Nephron (organoid): ENCODE data around the gene GCK.

ENCODE experiments used
- H3K27ac Mint-ChIP-seq, 3 experiments: 2 replicates each; pipeline ENCODE4 v1.8.0; 2020; ENCODE audit warnings: mixed read lengths in 3 of 3, mild to moderate bottlenecking in 2 of 3, moderate library complexity in 1 of 3
- H3K27me3 Mint-ChIP-seq: 2 replicates; pipeline ENCODE4 v1.8.0; 2021; ENCODE audit warnings: low read depth, mild to moderate bottlenecking, moderate library complexity, mixed read lengths
- H3K36me3 Mint-ChIP-seq: 2 replicates; pipeline ENCODE4 v1.8.0; 2020; ENCODE audit warnings: low read depth, mixed read lengths
- H3K4me1 Mint-ChIP-seq: 2 replicates; pipeline ENCODE4 v1.8.0; 2020; ENCODE audit warnings: mixed read lengths
- H3K4me3 Mint-ChIP-seq, 3 experiments: 2 replicates each; pipeline ENCODE4 v1.8.0; 2020; ENCODE audit warnings: mild to moderate bottlenecking in 3 of 3, mixed read lengths in 3 of 3, moderate library complexity in 2 of 3
- H3K9me3 Mint-ChIP-seq: 2 replicates; pipeline ENCODE4 v1.8.0; 2020; ENCODE audit warnings: mixed read lengths
- CTCF ChIP-seq, 3 experiments: fragments of 200-600 bp; sonication (generic); IDR thresholded peaks; one replicate each; pipeline ENCODE4 v1.5.0; 2021; ENCODE audit warnings: antibody characterized with exemption in 3 of 3; ENCODE audit not compliant: unreplicated experiment in 3 of 3

Gene GCK

GRCh38 chr7:44196450-44196872 is 7.2 kb upstream of the GCK start:
- H3K9me3 Mint-ChIP-seq: no peaks in the 10 kb centered on the region
- H3K4me3 Mint-ChIP-seq: peak overlapping the region; percentile 40 to 69 (median 45)
- H3K4me1 Mint-ChIP-seq: peaks cover 8% of the 10 kb centered on the region
- peak; percentile 68 to 72 (median 69) for TF ChIP-seq CTCF (IDR thresholded peaks at IDR 0.05; ENCODE audit: unreplicated experiment in 3 of 3)
- H3K27ac Mint-ChIP-seq: peak overlapping the region; percentile 6 to 79 (median 31)
- H3K27me3 Mint-ChIP-seq: peaks cover 3% of the 10 kb centered on the region
- no peaks in the 10 kb centered on the region for H3K36me3 Mint-ChIP-seq

DNA sequence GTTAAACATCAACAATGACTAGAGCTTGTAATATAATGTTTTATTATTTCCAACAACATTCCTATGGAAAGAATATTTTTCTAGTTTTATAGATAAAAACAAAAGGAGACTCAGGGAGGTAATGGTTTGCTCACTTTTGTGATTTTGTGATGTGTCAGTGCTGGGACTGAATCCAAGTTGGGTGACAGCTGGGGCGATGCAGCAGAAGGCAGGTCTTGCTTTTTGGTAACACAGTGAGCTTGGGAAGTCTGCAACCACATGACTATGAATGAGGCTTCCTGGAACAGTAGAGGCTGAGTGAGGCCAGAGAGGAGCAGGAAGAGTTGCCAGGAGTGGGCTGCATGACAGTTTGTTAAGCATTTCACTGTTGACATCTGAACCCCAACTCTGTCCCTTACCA is 6.7 kb upstream of the GCK start:
- Mint-ChIP-seq H3K9me3 (no peaks in the 10 kb centered on the region), H3K4me1 (peaks cover 6% of the 10 kb centered on the region), H3K27me3 (peaks cover 3% of the 10 kb centered on the region), H3K36me3 (no peaks in the 10 kb centered on the region), H3K27ac (peak overlapping the region in 1 of 3 experiments; percentile 31), H3K4me3 (no peak overlapping the region)
- no peak for TF ChIP-seq CTCF (IDR thresholded peaks at IDR 0.05; ENCODE audit: unreplicated experiment in 3 of 3)

- Mint-ChIP-seq H3K9me3 (no peaks in the 10 kb centered on the region), H3K36me3 (no peaks in the 10 kb centered on the region), H3K4me3 (no peak overlapping the region), H3K27ac (no peak overlapping the region), H3K27me3 (peaks cover 6% of the 10 kb centered on the region), H3K4me1 (peaks cover 6% of the 10 kb centered on the region)
- TF ChIP-seq CTCF (IDR thresholded peaks at IDR 0.05; ENCODE audit: unreplicated experiment in 3 of 3): no peak
Observed at GRCh38 chr7:44194562-44195145, 5.4 kb upstream of the GCK start.

DNA sequence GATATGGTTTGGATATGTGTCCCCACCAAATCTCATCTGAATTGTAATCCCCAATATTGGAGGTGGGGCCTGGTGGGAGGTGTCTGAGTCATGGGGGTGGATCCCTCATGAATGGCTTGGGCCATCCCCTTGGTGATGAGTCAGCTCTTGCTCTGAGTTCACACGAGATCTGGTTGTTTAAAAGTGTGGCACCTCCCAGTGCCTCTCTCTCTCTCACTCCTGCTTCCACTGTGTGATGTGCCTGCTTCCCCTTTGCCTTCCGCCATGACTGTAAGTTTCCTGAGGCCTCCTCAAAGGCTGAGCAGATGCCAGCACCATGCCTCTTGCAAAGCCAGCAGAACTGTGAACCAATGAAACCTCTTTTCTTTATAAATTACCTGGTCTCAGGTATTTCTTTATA is 4.8 kb upstream of the GCK start:
- Mint-ChIP-seq H3K4me1 (peaks cover 6% of the 10 kb centered on the region), H3K4me3 (no peak overlapping the region), H3K27me3 (peaks cover 6% of the 10 kb centered on the region), H3K9me3 (no peaks in the 10 kb centered on the region), H3K27ac (no peak overlapping the region), H3K36me3 (no peaks in the 10 kb centered on the region)
- no peak for TF ChIP-seq CTCF (IDR thresholded peaks at IDR 0.05; ENCODE audit: unreplicated experiment in 3 of 3)

DNA sequence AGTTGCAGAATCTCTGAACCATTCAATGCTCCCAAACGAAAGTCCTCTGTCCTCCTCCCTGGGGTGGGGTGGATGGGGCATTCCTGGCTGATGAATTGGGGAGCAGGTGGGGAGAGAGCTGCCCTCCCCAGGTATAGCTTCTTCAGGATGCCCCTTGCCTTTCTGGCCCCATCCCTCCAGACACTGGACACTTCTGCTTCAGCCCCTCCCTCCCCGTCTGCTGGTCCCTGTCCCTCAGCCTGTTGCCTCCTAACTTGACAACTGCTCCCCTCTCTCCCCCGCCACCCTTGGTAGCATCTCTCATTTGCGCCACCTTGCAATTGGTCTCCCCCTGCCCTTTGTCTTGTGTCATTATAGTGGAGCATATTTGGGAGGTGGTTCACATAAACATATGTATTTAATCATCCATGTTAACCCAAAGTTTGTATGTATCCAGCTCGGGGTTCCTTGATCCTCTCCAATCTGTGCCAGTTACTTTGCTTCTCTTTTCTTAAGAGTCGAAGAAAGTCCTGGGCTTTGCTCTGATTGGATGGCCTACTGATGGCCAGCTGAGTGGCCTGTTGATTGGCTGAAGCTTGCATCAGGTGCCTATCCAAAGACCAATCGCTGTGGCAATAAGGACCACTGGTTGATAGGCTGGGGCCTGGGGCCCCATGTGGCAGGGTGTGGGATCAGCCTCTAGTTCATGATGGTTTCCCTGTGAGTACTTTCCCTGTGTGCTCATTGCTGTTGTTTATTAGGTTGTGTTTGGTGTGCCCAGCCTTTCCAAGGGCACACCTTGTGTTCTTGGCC is 4.0 kb upstream of the GCK start:
- no peak for TF ChIP-seq CTCF (IDR thresholded peaks at IDR 0.05; ENCODE audit: unreplicated experiment in 3 of 3)
- Mint-ChIP-seq H3K9me3 (no peaks in the 10 kb centered on the region), H3K27me3 (peaks cover 6% of the 10 kb centered on the region), H3K4me1 (peaks cover 9% of the 10 kb centered on the region), H3K27ac (peak overlapping the region in 1 of 3 experiments; percentile 84), H3K36me3 (no peaks in the 10 kb centered on the region), H3K4me3 (no peak overlapping the region)
